ENCODE measurements around the gene C19orf67. TPM values are rescaled to one million over a fixed set of nuclear protein-coding genes. Genes with fewer than 3 reads are reported as not detected.

Gene C19orf67
- total RNA-seq, 1 experiment from 2014 or later, result 0.39 TPM

GRCh38 chr19:14102756-14103155 is 17.2 kb upstream of the C19orf67 start:
- no peak overlapping the region for H2BK5ac ChIP-seq (ENCODE audit: insufficient read length, low read length)
- no peak for DNase-seq
- Mint-ChIP-seq H3K4me3 (no peak overlapping the region), H3K27me3 (ENCODE audit: low read depth) (no peaks in the 10 kb centered on the region), H3K4me1 (no peaks in the 10 kb centered on the region), H3K9me3 (no peaks in the 10 kb centered on the region), H3K36me3 (ENCODE audit: insufficient read depth in 1 of 3, low read depth in 3 of 3) (peaks cover 2 to 28% (median 8%) of the 10 kb centered on the region in 3 experiments; a peak in 4 of 7 replicates), H3K27ac (no peak overlapping the region)
- no peak overlapping the region for H3K56ac ChIP-seq (ENCODE audit: insufficient read length, low read depth, low read length)
- H2AK5ac ChIP-seq (ENCODE audit: insufficient read length, low read length), result no peak overlapping the region
- TF ChIP-seq CTCF (conservative IDR thresholded peaks at IDR 0.05), result no peak
- no peak overlapping the region for H3K27ac ChIP-seq (ENCODE audit: insufficient read length, low read depth, low read length)
- H3K23me2 ChIP-seq (ENCODE audit: insufficient read length, low read depth, low read length, poor library complexity, severe bottlenecking), result no peaks in the 10 kb centered on the region
- H3K9ac ChIP-seq (ENCODE audit: extremely low read depth, insufficient read length, low read length), result no peak overlapping the region
- H2BK15ac ChIP-seq (ENCODE audit: low read depth, low read length), result no peak overlapping the region
- H3K27me3 ChIP-seq (ENCODE audit: insufficient read depth, low read length), result no peaks in the 10 kb centered on the region
- no peak overlapping the region for H4K8ac ChIP-seq (replicated peaks; ENCODE audit: insufficient read length, low read depth, low read length)
- H3K14ac ChIP-seq (ENCODE audit: insufficient read depth, low read length), result no peak overlapping the region
- H3K18ac ChIP-seq (ENCODE audit: insufficient read length, low read depth, low read length), result no peak overlapping the region
- WGBS (ENCODE audit: extremely low coverage, insufficient read length, low lambda C conversion rate), result no CpG with 5 or more reads among the region's 10 CpGs
- no peak overlapping the region for H4K5ac ChIP-seq (ENCODE audit: insufficient read length, low read depth, low read length)
- no peaks in the 10 kb centered on the region for H4K20me1 ChIP-seq (ENCODE audit: control insufficient read depth, insufficient read depth, insufficient read length)
- no peak overlapping the region for H2AFZ ChIP-seq (ENCODE audit: low read length)
- no peak overlapping the region for H3K4ac ChIP-seq (ENCODE audit: low read depth, low read length)
- H3T11ph ChIP-seq (ENCODE audit: low read length), result no peak overlapping the region
- no peaks in the 10 kb centered on the region for H3K9me3 ChIP-seq (ENCODE audit: control insufficient read depth, low read depth, low read length)
- no peak overlapping the region for H2BK120ac ChIP-seq (ENCODE audit: low read depth, low read length, poor library complexity, severe bottlenecking)
- H3K79me1 ChIP-seq (ENCODE audit: insufficient read depth, low read depth, low read length, poor library complexity, severe bottlenecking), result no peaks in the 10 kb centered on the region
- H2BK12ac ChIP-seq (ENCODE audit: insufficient read length, low read depth, low read length), result no peak overlapping the region
- H4K91ac ChIP-seq (ENCODE audit: insufficient read length, low read depth, low read length), result no peak overlapping the region
- H3K4me2 ChIP-seq (ENCODE audit: insufficient read depth, insufficient read length, low read length), result no peak overlapping the region
- H3K4me1 ChIP-seq (ENCODE audit: insufficient read depth, low read length), result no peaks in the 10 kb centered on the region
- no peaks in the 10 kb centered on the region for H3K79me2 ChIP-seq (ENCODE audit: insufficient read depth, low read length)
- no peak overlapping the region for H3K23ac ChIP-seq (ENCODE audit: insufficient read length, low read depth, low read length)
- H2BK20ac ChIP-seq (ENCODE audit: low read depth, low read length, poor library complexity, severe bottlenecking), result no peak overlapping the region

Measured in H9 (cell line).